GF-D8 (cell line): ENCODE results near the gene BBIP1.
"Not testable (repeated sequence)": the region's sequence is repeated elsewhere in the genome, so short reads cannot be mapped to it uniquely, and the experiment has no call there.

ENCODE experiments used
- DNase-seq: peaks from one replicate; lab custom pipeline; 2025; lab: John Stamatoyannopoulos, UW

Gene BBIP1

DNA sequence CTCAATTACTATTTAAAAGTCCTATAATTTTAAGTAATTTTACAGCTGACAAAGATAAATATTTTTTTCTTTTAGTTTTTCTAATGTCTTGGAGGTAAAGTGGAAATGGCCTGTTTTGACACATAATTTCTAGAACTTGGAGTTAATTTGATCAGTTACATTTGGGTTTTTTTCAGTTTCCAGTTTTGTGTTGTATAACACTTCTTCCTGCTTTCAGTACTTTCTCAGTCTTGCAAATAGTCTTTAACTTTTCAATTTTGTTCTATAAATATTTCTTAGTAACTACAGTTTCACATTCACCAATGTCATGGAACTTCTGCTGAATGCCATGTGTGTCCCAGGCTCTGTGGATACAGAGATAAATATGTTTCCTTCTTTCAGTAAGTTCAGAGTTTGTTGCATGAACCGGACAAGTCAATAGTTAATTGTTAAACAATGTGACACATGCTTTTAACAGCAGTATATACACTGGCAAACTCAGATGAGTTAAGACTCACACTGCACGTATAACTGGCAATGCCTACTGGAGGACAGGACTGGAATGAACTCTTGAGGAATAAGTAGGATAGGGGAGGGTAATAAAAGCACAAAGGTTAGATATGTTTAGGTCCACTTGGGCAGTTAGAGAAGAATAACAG, 5.0 kb upstream of the BBIP1 start:
- DNase-seq, result no peak

DNA sequence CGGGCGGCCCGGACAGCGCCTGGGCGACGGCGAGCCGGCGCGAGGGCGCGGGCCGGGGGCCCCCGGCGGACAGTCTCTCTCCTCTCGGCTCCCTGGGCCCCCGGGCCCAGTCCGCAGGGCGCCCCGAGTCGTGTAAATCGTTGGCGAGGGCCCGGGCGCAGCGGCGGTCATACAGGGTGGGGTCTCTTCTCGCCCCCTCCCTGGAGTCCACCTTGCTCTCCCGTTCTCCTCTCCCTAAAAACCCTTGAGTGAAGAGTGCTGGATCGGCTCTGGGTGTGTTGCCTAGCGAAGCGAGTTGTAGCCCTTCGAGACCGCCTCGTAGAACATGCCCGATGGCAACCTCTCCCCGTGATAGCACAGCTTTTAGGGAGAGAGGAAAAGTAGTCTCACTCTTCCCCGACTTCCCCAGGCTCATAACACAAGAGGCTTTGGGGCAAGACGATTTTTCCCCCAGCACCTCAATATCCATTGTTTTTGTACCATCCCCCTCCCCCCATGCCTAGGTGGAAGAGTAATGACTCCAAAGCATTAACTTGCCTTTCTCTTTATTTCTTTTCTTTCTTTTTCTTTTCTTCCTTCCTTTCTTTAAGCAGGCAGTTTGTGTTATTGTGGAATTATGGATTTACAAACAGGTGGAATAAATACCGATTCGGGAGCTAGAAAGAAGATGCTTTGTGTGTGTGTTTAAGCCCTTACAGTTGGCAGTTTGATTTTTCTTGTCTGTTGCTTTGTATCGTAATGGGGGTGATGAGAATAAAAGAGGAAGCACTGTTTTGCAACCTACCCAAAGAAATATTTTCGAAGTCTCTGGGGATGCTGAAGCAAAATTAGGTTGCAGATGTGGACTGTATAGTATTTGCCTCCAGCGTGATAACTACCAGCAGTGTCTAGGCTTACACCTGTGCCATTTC, 1.2 kb upstream of the BBIP1 start:
- peak; percentile 84 for DNase-seq

DNA sequence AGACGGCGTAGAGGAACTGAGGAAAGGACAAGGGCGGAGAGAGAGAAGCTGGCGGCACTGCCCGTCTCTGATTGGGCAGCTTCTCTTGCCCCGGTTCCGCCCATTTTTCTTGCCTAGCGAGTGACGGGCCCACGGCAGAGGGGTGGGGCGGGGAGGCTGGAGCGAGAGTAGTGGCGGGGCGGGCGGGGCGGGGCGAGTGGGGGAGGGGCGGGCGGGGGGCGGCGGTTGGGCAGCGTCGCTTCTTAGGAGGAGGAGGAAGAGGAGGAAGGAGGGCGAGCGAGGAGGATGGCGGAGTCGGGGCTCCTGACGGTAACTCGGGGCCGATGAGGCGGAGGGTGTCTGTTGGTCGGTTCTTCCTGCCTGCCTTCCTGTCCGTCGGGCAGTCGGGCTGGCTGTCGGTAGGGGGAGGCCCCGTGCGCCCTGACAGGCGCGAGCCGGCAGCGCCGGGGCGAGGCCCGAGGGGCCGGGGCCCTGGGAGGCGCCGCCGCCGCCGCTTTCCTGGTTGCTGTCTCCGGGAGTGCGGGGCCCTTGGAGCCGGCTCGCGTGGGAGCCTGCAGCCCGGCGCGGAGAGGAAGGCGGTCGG, 460 bp upstream of the BBIP1 start, which contains the start of gene SHOC2:
Gene SHOC2 (plus strand): TSS at position 256 of the 583 bp plus-strand sequence. CDS start 44,755 bp downstream, outside the sequence.
- no peak for DNase-seq

DNA sequence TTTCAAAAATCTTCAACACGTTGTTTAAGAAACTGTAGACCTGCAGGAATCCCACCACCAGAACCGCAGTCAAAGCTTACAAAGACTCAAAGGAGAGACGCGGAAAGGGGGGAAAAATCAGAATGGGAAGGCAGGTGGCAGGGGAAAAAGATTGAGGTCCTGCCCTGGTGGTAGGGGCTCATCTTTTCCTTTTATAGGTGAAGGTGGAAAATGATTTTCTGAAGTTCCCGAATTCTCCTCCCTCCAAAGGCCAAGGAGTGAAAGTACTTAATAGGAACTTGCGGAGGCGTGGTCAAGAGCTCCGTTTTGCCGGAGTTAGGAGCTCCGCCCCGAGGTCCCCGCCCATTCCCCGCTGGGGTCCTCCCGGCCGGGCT, 724 bp downstream of the BBIP1 start:
- DNase-seq, result peak; percentile 84

DNA sequence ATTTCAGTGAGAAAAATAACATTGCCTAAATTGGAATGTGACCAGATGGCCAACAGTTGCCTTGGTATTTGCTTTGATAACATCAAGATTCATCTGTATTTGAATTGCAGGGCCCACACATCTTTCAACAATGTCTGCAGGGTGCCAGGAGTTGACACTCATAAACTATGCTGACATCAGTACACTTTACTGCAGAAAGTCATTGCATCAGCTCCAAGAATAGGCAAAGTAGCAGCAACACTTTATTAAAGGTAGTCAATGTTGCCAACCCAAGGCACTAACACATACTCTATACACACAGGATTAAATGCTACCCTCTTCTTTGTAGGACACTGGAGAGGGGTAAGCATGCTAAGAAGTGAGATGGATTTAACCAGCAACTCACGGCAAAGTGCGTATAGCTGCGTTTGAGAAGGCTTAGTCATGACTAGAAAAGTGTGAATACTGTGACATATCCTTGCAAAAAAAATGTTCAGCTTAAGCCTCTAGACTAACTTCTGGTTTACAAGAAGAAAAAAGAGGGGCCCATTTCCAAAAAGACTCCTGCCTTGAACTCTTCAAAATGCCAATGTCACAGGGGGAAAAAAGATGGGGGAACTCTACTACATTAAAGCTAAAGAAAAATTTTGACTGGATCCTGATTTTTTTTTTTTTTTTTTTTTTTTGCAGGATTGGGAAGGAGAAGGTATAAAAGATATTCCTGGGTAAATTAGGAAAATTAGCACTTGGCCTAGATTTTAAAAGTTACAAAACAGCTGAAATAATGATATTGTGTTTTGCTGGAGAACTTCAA, 2.2 kb downstream of the BBIP1 start:
- no peak for DNase-seq

DNA sequence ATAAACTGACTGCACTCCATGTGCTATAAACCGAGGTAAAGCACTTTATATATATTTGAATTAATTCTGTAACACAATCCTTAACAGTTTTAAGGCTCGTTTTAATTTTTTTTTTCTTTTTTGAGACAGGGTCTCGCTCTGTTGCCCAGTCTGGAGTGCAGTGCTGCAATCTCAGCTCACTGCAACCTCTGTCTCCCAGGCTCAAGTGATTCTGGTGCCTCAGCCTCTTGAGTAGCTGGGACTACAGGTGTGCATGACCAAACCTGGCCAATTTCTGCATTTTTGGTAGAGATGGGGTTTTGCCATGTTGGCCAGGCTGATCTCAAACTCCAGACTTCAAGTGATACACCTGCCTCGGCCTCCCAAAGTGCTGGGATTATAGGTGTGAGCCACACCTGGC, 3.4 kb downstream of the BBIP1 start:
- not testable (repeated sequence) for DNase-seq

DNA sequence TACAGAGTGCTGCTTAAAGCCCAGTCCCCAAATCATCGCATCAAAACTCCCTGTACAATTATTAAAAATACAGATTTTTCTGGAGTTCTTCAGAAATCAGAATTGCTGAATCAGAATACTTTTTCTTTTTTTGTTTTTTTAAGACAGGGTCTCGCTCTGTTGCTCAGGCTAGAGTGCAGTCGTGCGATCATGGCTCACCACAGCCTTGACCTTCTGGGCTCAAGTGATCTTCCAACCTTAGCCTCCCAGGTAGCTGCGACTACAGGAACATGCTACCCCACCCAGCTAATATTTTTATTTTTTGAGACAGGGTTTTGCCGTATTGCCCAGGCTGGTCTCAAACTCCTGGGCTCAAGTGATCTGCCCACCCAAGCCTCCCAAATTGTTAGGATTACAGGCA, 3.9 kb downstream of the BBIP1 start:
- DNase-seq, result no peak

DNA sequence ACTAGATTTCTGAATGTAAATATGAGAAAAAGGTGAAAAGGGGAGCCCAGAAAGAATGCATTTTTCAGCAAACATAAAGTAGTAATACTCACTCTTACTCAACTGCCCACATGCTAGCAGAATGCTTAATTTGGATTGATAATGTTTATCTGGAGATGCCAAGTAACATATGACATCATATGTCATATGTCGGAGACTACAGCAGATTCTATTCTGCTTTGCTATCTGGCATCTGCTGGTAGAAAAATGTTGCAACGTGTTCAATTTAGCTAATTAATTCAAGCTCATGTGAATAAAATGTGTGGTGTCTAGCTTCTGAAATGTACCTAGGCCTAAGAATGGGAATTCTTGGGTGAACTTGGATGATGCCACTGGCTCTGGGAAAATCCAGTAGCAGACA, 4.5 kb downstream of the BBIP1 start:
- no peak for DNase-seq

DNA sequence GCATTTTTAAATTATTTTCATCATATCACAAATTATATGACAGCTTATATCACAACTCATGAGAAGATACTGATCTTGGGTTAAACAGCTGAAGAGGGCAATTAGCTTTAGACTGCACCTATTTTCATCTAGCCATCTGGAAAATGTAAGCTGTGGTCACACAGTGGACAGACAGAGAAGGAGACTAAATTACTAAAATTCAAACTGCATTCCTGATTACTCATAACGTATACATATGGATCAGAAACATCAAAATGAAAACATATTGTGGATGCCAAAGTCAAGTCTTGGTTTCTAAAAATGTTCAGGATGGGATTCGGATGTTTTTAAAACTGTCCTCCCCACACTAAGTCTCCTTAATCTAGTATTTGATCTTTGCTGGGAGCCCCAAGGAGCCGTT, 6.6 kb downstream of the BBIP1 start:
- DNase-seq, result no peak

DNA sequence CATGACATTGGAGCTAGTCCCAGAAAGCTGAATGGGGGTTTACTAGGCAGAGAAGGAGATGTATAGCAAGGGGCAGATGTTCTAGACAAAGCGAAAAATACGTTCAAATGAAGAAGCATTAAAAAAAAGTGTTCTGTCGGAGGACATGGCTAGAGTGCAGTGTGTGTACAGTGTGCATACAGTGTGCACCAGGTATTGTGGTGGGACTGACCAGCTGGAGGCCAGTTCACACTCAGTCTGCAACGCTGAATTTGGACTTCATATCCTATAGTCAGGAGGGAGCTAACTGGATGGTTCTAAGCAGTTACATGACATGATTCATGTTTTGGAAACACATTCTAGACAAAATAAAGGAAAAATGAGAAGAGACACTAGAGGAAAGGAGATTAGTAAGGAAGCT, 8.8 kb downstream of the BBIP1 start:
- no peak for DNase-seq

DNA sequence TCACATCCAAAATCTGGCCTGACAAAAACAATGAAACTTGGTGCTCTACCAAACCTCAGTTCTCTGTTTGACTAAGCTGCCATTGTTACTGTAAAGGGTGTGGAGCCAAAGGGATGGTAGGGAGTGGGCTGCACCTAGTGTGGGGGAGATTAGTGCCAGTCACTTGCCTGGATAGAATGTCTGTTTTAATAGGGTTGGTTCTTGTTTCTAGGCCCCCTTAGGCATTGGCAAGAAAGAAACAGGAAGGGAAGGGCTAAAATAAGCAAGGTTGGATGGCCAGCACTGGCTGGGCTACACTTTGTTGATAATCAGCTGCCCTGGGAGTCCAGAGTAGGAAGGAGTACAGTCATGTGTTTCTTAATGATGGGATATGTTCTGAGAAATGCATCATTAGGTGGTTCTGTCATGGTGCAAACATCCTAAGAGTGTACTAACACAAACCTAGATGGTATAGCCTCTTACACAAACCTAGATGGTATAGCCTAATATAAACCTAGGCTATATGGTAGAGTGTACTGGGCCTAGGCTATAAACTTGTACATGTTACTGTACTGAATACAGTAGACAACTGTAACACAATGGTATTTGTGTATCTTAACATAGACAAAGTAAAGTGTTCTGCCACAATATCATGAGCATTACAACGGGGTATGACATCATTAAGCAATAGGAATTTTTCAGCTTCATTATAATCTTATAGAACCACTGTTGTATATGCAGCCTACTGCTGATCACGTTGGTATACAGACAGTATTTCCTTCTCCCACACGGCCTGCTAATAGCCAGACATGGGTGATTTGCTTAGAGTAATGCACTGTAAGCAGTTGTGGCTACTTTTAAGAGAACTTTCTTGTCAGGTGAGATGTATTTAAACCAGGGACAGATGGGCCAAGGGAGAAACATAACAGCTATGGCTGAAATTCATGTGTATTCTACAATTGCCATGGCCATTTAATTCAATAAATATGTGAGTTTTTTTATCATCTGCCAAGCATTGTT, 15.4 kb downstream of the BBIP1 start:
- no peak for DNase-seq

DNA sequence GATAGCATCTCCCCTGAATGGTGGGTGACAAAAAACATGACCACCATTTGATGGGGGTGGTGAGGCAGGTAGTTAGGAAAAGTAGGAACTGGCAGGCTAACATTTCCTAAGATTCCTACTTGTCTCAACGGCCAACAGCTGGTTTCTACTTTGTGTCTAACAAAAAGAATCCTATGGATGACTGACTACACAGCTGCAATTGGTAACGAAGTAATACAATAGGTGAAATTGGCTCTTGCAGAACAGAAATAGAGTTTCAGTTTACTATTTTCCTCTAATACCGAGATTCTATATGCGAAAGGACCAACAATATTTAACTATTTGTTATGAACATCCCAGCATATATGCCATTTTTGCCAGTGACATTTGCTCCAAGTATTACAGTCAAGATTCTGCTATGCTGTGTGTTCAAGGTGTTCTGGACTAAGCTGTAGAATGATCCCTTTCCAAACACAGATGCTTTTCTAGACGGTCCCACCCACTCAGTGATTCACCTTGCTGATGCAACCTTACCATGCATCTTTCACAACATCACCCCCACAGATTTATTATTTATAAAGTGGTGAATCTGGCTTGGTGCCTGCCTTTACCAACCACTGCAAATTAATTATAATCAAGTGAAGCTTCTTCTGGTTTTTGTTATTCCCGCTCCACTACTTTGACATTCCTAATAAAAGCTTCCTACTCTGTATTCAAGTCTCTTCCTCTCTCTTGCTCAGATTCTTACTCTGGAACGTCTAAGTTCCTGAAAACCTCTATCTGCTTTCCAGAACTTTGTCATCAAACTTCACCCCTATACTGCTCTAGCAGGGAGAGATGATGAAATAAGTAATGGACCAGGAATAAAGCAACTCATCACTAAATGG, 16.8 kb downstream of the BBIP1 start:
- no peak for DNase-seq

DNA sequence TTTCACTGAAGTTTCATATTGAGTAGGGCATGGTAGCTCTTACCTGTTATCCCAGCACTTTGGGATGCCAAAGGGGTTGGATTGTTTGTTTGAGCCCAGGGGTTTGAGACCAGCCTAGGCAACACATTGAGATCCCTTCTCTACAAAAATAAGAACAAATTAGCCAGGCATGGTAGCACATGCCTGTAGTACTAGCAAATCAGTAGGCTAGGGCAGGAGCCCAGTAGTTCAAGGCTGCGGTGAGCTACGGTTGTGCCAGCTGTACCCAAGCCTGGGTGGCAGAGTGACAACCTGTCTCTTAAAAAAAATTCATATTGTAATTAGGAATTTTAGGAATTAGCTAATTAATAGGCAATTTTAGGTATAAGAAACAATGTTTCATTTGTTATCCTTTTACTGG, 18.0 kb downstream of the BBIP1 start:
- DNase-seq, result no peak

DNA sequence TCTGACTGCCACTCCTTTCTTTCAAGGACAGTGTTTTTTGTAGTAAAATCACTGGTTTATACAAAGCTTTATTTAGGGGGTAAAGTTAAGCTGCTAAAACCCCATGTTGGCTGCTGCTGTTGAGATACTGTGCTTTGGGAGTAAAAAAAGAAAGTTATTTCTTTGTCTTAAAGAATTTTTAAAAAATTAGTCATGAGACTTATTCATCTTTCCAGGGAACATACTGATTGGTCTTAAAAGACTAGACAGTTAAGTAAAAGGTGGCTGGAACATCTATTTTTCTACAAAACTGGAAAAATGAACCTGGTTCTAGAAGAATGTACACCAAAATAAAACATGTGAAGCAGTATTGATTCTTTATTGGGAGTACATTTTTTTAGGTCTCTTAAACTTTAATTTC, 20.6 kb downstream of the BBIP1 start:
- no peak for DNase-seq

DNA sequence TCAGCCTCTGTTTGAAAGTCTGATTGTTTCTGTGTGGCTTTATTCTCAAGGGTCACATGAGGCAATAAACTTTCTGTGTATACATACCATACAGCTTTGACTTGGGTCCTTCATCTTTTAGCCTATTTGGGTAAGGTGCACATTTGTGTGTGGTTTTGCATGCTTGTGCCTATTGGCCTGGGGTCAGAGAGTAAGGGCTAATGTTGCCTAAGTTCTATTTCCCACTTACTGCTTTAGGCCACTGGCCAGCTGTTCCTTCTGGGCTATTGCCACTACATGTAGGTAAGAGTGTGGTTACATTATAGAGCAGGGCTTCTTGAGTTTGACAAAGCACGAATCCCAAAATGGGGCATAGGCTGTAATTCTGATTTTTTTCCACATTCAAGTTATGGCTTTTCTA, 21.8 kb downstream of the BBIP1 start:
- no peak for DNase-seq

DNA sequence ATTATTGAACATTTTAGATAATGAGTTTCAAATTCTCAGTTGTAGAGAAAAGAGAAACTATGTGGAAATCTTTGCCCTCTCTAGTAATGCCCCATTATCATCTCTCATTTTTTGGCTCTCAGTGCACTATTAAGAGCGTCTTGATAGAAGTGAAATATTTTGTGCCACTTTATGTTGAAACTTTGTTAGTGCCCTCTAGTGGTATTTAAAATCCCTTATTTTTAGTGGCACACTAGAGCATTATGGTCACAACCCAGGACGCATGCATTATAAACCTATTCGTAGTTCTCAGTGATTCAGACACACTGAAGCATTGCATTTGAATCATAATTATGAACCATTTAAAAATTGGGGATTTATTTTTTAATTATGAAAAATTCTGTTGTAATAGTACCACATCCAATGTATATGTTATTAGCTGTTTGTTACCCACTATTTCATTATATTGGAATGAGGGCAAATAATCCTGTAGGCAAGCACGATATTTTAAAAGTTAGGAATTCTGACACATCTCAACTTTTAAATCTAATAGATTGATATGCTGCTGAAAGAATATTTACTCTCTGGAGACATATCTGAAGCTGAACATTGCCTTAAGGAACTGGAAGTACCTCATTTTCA, 25.3 kb downstream of the BBIP1 start:
- DNase-seq, result peak; percentile 15

DNA sequence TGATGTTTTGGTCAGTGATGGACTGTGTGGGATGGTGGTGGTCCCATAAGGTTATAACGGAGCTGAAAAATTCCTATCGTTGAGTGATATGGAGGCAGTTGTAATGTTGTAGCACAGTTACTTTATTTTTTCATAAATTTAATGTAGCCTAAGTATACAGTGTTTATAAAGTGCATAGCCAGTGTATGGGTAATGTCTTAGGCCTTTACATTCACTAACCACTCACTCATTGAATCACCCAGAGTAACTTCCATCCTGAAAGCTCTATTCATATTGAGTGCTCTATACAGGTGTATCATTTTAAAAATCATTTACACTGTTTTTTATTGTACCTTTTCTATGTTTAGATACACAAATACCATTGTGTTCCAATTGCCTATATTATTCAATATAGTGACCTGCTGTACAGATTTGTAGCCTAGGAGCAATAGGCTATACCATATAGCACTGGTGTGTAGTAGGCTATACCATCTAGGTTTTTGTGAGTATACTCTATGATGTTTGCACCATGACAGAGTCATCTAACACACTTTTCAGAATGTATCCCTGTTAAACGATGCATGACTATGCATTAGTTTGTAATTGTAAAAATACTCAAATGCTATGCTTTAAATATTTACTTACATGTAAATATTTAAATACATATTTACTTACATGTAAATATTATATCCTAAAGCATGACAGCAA, 26.2 kb downstream of the BBIP1 start:
- DNase-seq, result no peak

DNA sequence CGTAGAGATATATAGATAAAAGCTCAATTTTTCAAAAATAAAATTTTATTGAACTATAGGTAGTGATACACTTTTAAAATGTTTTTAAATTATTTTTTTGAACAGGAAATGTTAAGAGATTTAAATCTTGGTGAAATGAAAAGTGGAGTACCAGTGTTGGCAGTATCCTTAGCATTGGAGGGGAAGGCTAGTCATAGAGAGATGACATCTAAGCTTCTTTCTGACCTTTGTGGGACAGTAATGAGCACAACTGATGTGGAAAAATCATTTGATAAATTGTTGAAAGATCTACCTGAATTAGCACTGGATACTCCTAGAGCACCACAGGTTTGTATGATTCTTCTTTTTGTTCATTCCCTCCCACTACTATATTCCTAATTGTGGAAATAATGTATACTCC, 31.4 kb downstream of the BBIP1 start:
- no peak for DNase-seq
